ENCODE results near the gene ENDOD1. TPM values are rescaled to one million over a fixed set of nuclear protein-coding genes. Genes with fewer than 3 reads are reported as not detected.

The ENDOD1 gene
- total RNA-seq, 1 donor from 2014 or later, result 29.8 TPM

DNA sequence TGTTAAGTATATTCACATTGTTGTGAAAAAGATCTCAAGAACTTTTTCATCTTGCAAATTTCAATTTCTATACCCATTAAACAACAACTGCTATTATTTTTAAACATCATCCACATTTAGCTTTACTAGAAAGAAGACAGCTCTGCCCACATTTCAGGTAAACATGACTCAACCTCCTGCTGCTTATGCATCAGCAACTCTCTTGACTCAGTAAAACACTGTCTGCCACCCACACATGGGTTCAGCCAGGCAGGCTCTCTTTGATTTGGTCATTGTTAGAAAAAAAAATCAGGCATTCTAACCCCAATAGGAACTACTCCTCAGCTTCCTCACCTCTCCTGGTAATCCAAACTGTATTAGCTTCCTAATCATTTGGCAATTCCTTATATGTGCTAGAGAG, 5.1 kb upstream of the ENDOD1 start:
- no peak overlapping the region for H3K27ac ChIP-seq (ENCODE audit: low read depth, low read length)
- no peak overlapping the region for H2AFZ ChIP-seq (ENCODE audit: low read depth, low read length)
- no peaks in the 10 kb centered on the region for H4K20me1 ChIP-seq (ENCODE audit: insufficient read depth, low read length)
- Mint-ChIP-seq H3K27me3 (ENCODE audit: low read depth, unreplicated experiment) (peaks cover 7% of the 10 kb centered on the region), H3K4me3 (ENCODE audit: unreplicated experiment) (no peak overlapping the region), H3K36me3 (ENCODE audit: low read depth, unreplicated experiment) (no peaks in the 10 kb centered on the region), H3K4me1 (ENCODE audit: low read depth, unreplicated experiment) (peaks cover 28% of the 10 kb centered on the region), H3K27ac (ENCODE audit: unreplicated experiment) (no peak overlapping the region), H3K9me3 (ENCODE audit: unreplicated experiment) (no peaks in the 10 kb centered on the region)
- DNase-seq (ENCODE audit: low read depth), result peak; percentile 67
- H3K4me1 ChIP-seq (ENCODE audit: insufficient read depth, low read length), result peaks cover 12% of the 10 kb centered on the region
- H3K4me3 ChIP-seq (ENCODE audit: insufficient read depth, low read depth, low read length), result no peak overlapping the region
- no peaks in the 10 kb centered on the region for H3K79me2 ChIP-seq (ENCODE audit: insufficient read depth, low read length)
- no peak for FAIRE-seq
- H3K9ac ChIP-seq (ENCODE audit: low read length), result no peak overlapping the region
- H3K36me3 ChIP-seq (ENCODE audit: insufficient read depth, low read length), result no peaks in the 10 kb centered on the region
- peak overlapping the region; percentile 36 for H3K4me2 ChIP-seq (ENCODE audit: low read length)
- no peak for TF ChIP-seq EZH2 (IDR thresholded peaks at IDR 0.05; ENCODE audit: insufficient read depth, low read length)
- TF ChIP-seq, protein P1, sequence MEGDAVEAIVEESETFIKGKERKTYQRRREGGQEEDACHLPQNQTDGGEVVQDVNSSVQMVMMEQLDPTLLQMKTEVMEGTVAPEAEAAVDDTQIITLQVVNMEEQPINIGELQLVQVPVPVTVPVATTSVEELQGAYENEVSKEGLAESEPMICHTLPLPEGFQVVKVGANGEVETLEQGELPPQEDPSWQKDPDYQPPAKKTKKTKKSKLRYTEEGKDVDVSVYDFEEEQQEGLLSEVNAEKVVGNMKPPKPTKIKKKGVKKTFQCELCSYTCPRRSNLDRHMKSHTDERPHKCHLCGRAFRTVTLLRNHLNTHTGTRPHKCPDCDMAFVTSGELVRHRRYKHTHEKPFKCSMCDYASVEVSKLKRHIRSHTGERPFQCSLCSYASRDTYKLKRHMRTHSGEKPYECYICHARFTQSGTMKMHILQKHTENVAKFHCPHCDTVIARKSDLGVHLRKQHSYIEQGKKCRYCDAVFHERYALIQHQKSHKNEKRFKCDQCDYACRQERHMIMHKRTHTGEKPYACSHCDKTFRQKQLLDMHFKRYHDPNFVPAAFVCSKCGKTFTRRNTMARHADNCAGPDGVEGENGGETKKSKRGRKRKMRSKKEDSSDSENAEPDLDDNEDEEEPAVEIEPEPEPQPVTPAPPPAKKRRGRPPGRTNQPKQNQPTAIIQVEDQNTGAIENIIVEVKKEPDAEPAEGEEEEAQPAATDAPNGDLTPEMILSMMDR (IDR thresholded peaks at IDR 0.05; ENCODE audit: insufficient read depth, low read depth, low read length), result no peak
- no peaks in the 10 kb centered on the region for H3K9me3 ChIP-seq (ENCODE audit: insufficient read depth, low read depth, low read length)
- H3K27me3 ChIP-seq (ENCODE audit: insufficient read depth, low read length), result no peaks in the 10 kb centered on the region

DNA sequence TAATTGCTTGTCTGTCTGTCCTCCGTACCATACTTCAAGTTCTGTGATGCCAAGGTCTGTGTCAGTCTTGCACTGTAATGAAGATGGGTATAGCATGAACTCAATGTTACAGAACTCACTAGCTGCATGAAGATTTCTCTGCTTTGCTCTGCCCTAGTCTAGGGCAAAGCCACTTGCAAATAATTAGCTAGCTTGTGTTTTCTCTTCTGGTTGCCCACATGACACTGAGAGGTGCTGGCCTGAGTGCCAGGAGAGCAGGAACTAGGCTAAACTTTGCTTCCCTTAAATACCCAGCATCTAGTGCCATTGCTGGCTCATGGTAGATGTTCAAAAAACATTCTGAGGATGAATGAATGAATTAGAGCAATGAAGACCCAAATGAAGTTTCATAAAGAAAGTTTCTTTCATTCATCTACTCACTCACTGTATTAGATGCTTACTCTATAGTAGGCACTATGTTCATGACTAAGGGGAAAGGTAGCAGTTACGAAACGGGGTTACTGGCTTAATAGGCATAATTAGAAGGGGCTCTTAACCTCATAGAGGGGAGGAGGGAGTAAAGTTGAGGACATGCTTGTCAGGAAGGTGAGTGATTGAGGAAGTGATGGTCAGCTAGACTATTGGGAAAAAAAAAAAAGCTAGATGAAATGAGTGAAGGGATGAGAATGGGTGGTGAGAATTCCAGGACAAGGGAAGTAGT, 4.4 kb upstream of the ENDOD1 start:
- H3K4me3 Mint-ChIP-seq (ENCODE audit: unreplicated experiment), result no peak overlapping the region
- Histone ChIP-seq H2AFZ (ENCODE audit: low read depth, low read length) (no peak overlapping the region), H3K36me3 (ENCODE audit: insufficient read depth, low read length) (no peaks in the 10 kb centered on the region), H3K4me3 (ENCODE audit: insufficient read depth, low read depth, low read length) (no peak overlapping the region), H3K9me3 (ENCODE audit: insufficient read depth, low read depth, low read length) (no peaks in the 10 kb centered on the region), H3K27ac (ENCODE audit: low read depth, low read length) (no peak overlapping the region), H3K27me3 (ENCODE audit: insufficient read depth, low read length) (no peaks in the 10 kb centered on the region), H3K4me1 (ENCODE audit: insufficient read depth, low read length) (peaks cover 12% of the 10 kb centered on the region), H3K4me2 (ENCODE audit: low read length) (peak overlapping the region; percentile 36), H4K20me1 (ENCODE audit: insufficient read depth, low read length) (no peaks in the 10 kb centered on the region), H3K9ac (ENCODE audit: low read length) (no peak overlapping the region), H3K79me2 (ENCODE audit: insufficient read depth, low read length) (no peaks in the 10 kb centered on the region)
- DNase-seq (ENCODE audit: low read depth), result no peak
- H3K27me3 Mint-ChIP-seq (ENCODE audit: low read depth, unreplicated experiment), result peaks cover 7% of the 10 kb centered on the region
- H3K4me1 Mint-ChIP-seq (ENCODE audit: low read depth, unreplicated experiment), result peaks cover 28% of the 10 kb centered on the region
- no peaks in the 10 kb centered on the region for H3K9me3 Mint-ChIP-seq (ENCODE audit: unreplicated experiment)
- no peaks in the 10 kb centered on the region for H3K36me3 Mint-ChIP-seq (ENCODE audit: low read depth, unreplicated experiment)
- H3K27ac Mint-ChIP-seq (ENCODE audit: unreplicated experiment), result no peak overlapping the region
- TF ChIP-seq, protein P1 (IDR thresholded peaks at IDR 0.05; ENCODE audit: insufficient read depth, low read depth, low read length), result no peak
- TF ChIP-seq EZH2 (IDR thresholded peaks at IDR 0.05; ENCODE audit: insufficient read depth, low read length), result no peak
- FAIRE-seq, result no peak

DNA sequence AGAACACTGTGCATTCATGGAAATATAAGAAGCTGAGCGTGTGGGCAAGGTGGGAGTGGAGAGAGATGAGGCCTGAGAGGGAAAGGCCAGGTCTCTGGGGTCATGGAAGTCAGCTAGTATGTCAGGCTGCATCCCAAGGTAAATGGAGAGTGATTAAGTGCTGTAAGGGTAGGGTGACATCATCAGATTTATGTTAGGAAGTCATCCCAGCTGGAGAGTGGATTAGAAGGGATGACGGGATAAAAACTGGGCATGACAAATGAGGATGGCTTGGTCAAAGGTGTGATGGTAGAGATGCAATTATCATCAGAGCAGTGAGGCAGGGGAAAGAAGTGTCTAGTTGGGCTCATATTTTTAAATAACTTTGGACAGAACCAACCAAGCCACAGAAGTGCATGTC, 3.5 kb upstream of the ENDOD1 start:
- Histone ChIP-seq H4K20me1 (ENCODE audit: insufficient read depth, low read length) (no peaks in the 10 kb centered on the region), H2AFZ (ENCODE audit: low read depth, low read length) (no peak overlapping the region), H3K4me3 (ENCODE audit: insufficient read depth, low read depth, low read length) (no peak overlapping the region), H3K79me2 (ENCODE audit: insufficient read depth, low read length) (peaks cover 3% of the 10 kb centered on the region), H3K36me3 (ENCODE audit: insufficient read depth, low read length) (no peaks in the 10 kb centered on the region), H3K27ac (ENCODE audit: low read depth, low read length) (no peak overlapping the region), H3K4me2 (ENCODE audit: low read length) (no peak overlapping the region), H3K27me3 (ENCODE audit: insufficient read depth, low read length) (no peaks in the 10 kb centered on the region), H3K4me1 (ENCODE audit: insufficient read depth, low read length) (peaks cover 19% of the 10 kb centered on the region), H3K9me3 (ENCODE audit: insufficient read depth, low read depth, low read length) (no peaks in the 10 kb centered on the region), H3K9ac (ENCODE audit: low read length) (no peak overlapping the region)
- Mint-ChIP-seq H3K9me3 (ENCODE audit: unreplicated experiment) (no peaks in the 10 kb centered on the region), H3K4me1 (ENCODE audit: low read depth, unreplicated experiment) (peaks cover 30% of the 10 kb centered on the region), H3K36me3 (ENCODE audit: low read depth, unreplicated experiment) (no peaks in the 10 kb centered on the region), H3K4me3 (ENCODE audit: unreplicated experiment) (no peak overlapping the region), H3K27ac (ENCODE audit: unreplicated experiment) (no peak overlapping the region), H3K27me3 (ENCODE audit: low read depth, unreplicated experiment) (peaks cover 7% of the 10 kb centered on the region)
- no peak for FAIRE-seq
- TF ChIP-seq EZH2 (IDR thresholded peaks at IDR 0.05; ENCODE audit: insufficient read depth, low read length), result no peak
- TF ChIP-seq, protein P1 (IDR thresholded peaks at IDR 0.05; ENCODE audit: insufficient read depth, low read depth, low read length), result no peak
- DNase-seq (ENCODE audit: low read depth), result no peak

Data from astrocyte (in vitro differentiated cells and primary cell).